ENCODE measurements around the gene ATP10A. TPM values are rescaled to one million over a fixed set of nuclear protein-coding genes. Genes with fewer than 3 reads are reported as not detected.

Gene ATP10A
- total RNA-seq, 1 experiment from 2014 or later: 3.9 TPM

DNA sequence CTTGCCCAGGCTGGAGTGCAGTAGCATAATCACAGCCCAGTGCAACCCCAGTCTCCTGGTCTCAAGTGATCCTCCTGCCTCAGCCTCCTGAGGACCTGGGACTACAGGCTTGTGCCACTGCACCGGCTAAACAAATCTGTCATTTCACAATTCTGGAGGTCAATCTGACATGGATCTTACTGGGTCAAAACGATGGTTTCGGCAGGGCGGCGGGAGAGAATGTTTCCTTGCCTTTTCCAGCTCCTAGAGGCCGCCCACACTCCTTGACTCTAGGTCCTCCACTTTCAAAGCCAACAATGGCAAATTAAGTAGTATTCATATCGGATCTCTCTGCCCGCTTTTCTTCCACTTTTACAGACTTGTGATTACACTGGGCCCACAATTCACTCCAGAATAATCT lies 14.8 kb downstream of the ATP10A start:
- H3K4me2 ChIP-seq (ENCODE audit: insufficient read depth, insufficient read length, low read length): no peak overlapping the region
- H4K20me1 ChIP-seq (ENCODE audit: control insufficient read depth, insufficient read depth, insufficient read length): no peaks in the 10 kb centered on the region
- H4K91ac ChIP-seq (ENCODE audit: insufficient read length, low read depth, low read length): no peak overlapping the region
- no peak overlapping the region for H2AFZ ChIP-seq (ENCODE audit: low read length)
- H4K5ac ChIP-seq (ENCODE audit: insufficient read length, low read depth, low read length): no peak overlapping the region
- H3K79me1 ChIP-seq (ENCODE audit: insufficient read depth, low read depth, low read length, poor library complexity, severe bottlenecking): no peaks in the 10 kb centered on the region
- H4K8ac ChIP-seq (replicated peaks; ENCODE audit: insufficient read length, low read depth, low read length): no peak overlapping the region
- WGBS (ENCODE audit: extremely low coverage, insufficient read length, low lambda C conversion rate): no CpG with 5 or more reads among the region's 8 CpGs
- TF ChIP-seq, protein P1, sequence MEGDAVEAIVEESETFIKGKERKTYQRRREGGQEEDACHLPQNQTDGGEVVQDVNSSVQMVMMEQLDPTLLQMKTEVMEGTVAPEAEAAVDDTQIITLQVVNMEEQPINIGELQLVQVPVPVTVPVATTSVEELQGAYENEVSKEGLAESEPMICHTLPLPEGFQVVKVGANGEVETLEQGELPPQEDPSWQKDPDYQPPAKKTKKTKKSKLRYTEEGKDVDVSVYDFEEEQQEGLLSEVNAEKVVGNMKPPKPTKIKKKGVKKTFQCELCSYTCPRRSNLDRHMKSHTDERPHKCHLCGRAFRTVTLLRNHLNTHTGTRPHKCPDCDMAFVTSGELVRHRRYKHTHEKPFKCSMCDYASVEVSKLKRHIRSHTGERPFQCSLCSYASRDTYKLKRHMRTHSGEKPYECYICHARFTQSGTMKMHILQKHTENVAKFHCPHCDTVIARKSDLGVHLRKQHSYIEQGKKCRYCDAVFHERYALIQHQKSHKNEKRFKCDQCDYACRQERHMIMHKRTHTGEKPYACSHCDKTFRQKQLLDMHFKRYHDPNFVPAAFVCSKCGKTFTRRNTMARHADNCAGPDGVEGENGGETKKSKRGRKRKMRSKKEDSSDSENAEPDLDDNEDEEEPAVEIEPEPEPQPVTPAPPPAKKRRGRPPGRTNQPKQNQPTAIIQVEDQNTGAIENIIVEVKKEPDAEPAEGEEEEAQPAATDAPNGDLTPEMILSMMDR (conservative IDR thresholded peaks at IDR 0.05): no peak
- H3K27ac ChIP-seq (ENCODE audit: insufficient read length, low read depth, low read length): no peak overlapping the region
- peaks cover 57 to 64% of the 10 kb centered on the region in 2 experiments for H3K4me1 Mint-ChIP-seq
- H3K27me3 Mint-ChIP-seq (ENCODE audit: low read depth): no peaks in the 10 kb centered on the region
- no peak overlapping the region for H2BK20ac ChIP-seq (ENCODE audit: low read depth, low read length, poor library complexity, severe bottlenecking)
- H3K9me3 ChIP-seq (ENCODE audit: control insufficient read depth, low read depth, low read length): no peaks in the 10 kb centered on the region
- no peak overlapping the region for H2BK12ac ChIP-seq (ENCODE audit: insufficient read length, low read depth, low read length)
- no peak overlapping the region for H2AK5ac ChIP-seq (ENCODE audit: insufficient read length, low read length)
- H3K4me1 ChIP-seq (ENCODE audit: insufficient read depth, low read length): peaks cover 11% of the 10 kb centered on the region; the same call in 1 of the 2 replicates
- no peaks in the 10 kb centered on the region for H3K27me3 ChIP-seq (ENCODE audit: insufficient read depth, low read length)
- H3K4me3 Mint-ChIP-seq: peak overlapping the region in 1 of 2 experiments; percentile 16; a peak in 1 of 5 replicates
- peaks cover 0 to 6% of the 10 kb centered on the region in 2 experiments; a peak in 1 of 5 replicates for H3K9me3 Mint-ChIP-seq
- H3K56ac ChIP-seq (ENCODE audit: insufficient read length, low read depth, low read length): no peak overlapping the region
- H3K14ac ChIP-seq (ENCODE audit: insufficient read depth, low read length): no peak overlapping the region; the same call in 1 of the 2 replicates
- no peaks in the 10 kb centered on the region; a peak in 2 of 7 replicates for H3K36me3 Mint-ChIP-seq (ENCODE audit: insufficient read depth in 1 of 3, low read depth in 3 of 3)
- no peak overlapping the region for H2BK5ac ChIP-seq (ENCODE audit: insufficient read length, low read length)
- H3K27ac Mint-ChIP-seq: no peak overlapping the region; a peak in 1 of 7 replicates
- no peaks in the 10 kb centered on the region for H3K79me2 ChIP-seq (ENCODE audit: insufficient read depth, low read length)
- H3K9ac ChIP-seq (ENCODE audit: extremely low read depth, insufficient read length, low read length): no peak overlapping the region
- no peak overlapping the region for H3K18ac ChIP-seq (ENCODE audit: insufficient read length, low read depth, low read length)
- H2BK15ac ChIP-seq (ENCODE audit: low read depth, low read length): no peak overlapping the region
- H2BK120ac ChIP-seq (ENCODE audit: low read depth, low read length, poor library complexity, severe bottlenecking): no peak overlapping the region
- H3T11ph ChIP-seq (ENCODE audit: low read length): no peak overlapping the region
- no peak for DNase-seq
- no peak overlapping the region for H3K23ac ChIP-seq (ENCODE audit: insufficient read length, low read depth, low read length)
- H3K23me2 ChIP-seq (ENCODE audit: insufficient read length, low read depth, low read length, poor library complexity, severe bottlenecking): no peaks in the 10 kb centered on the region
- H3K4ac ChIP-seq (ENCODE audit: low read depth, low read length): no peak overlapping the region
